ENCODE data around the gene DNAH12.
"Not testable (repeated sequence)": the region's sequence is repeated elsewhere in the genome, so short reads cannot be mapped to it uniquely, and the experiment has no call there.

Gene DNAH12

GRCh38 chr3:57518276-57518915 lies 25.7 kb downstream of the DNAH12 start:
- DNase-seq, result no peak

DNA sequence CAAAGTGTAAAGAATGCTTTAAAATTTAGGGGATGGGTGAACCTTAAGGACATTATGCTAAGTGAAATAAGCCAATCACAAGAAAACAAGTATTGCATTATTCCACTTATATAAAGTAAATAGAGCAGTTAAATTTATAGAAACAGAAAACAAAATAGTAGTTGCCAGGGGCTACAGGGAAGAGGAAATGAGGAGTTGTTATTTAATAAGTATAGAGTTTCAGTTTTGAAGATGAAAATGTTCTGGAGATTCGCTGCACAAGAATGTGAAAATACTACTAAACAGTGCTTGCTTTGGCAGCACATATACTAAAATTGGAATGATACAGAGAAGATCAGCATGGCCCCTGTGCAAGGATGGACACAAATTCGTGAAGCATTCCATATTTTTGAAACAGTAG lies 32.0 kb downstream of the DNAH12 start:
- no peak for DNase-seq

DNA sequence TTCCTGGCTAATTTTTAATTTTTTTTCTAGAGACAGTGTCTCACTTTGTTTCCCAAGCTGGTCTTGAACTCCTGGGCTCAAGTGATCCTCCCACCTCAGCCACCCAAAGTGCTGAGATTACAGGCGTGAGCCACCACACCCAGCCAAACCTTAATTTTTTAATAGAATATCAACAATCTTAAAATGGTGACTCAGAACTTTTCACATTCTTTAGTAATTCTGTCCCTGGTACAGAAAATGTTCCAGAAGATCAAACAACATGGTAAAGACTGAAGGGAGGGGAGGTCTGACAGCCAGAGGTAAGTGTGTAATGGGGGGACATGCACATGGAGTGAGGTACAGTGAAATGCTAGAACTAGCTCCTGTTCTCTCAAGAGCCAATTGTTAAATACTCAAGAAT lies 38.2 kb downstream of the DNAH12 start:
- DNase-seq, result no peak

- no peak for DNase-seq
Measured at GRCh38 chr3:57500506-57500905, 43.6 kb downstream of the DNAH12 start.

DNA sequence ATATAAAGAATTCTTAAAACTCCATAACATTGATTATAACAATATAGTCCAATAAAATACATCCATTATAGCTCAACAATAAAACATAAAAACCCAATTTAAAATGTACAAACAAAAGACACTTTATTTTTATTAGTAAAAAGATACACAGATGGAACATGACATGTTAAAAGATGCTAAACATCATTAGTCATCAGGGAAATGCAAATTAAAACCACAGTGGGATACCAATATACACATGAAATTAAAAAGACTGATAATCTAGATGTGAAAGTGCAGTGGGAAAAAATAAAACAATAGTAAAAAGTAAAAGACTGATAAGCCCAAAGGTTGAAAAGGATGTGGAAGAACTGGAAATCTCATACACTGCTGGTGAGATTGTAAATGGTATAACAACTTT lies 46.2 kb downstream of the DNAH12 start:
- DNase-seq, result no peak

DNA sequence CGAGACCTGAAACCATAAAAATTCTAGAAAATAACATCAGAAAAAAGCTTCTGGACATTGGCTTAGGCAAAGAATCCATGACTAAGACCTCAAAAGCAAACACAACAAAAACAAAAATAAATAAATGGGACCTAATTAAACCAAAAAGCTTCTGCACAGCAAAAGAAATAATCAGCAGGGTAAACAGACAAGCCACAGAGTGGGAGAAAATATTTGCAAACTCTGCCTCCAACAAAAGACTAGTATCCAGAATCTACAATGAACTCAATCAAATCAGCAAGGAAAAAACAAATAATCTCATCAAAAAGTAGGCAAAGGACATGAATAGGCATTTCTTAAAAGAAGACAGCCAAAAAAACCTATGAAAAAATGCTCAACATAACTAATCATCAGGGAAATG lies 59.6 kb downstream of the DNAH12 start:
- no peak for DNase-seq

- not testable (repeated sequence) for DNase-seq
Measured at GRCh38 chr3:57477193-57477592, 67.0 kb downstream of the DNAH12 start.

DNA sequence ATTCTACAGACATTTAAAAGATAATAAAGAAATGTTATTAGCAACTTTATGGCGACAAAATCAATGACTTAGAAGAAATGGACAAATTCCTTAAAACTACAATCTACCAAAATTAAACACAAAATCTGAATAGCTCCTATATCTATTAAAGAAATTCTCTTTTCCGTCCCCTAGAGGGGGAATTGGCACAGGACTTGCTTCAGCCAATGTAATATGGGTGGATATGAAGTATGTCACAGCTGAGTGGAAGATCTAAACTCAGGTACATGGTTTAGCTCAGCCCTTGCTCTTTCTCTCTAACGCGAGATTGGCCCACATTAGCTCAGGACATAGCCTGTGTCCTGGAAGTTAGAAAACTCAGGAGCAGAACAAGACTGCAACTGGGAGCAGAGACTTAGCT lies 79.3 kb downstream of the DNAH12 start:
- DNase-seq, result no peak

- DNase-seq, result no peak
Measured at GRCh38 chr3:57464011-57464410, 80.1 kb downstream of the DNAH12 start.

GRCh38 chr3:57451150-57451846 lies 92.8 kb downstream of the DNAH12 start:
- no peak for DNase-seq

DNA sequence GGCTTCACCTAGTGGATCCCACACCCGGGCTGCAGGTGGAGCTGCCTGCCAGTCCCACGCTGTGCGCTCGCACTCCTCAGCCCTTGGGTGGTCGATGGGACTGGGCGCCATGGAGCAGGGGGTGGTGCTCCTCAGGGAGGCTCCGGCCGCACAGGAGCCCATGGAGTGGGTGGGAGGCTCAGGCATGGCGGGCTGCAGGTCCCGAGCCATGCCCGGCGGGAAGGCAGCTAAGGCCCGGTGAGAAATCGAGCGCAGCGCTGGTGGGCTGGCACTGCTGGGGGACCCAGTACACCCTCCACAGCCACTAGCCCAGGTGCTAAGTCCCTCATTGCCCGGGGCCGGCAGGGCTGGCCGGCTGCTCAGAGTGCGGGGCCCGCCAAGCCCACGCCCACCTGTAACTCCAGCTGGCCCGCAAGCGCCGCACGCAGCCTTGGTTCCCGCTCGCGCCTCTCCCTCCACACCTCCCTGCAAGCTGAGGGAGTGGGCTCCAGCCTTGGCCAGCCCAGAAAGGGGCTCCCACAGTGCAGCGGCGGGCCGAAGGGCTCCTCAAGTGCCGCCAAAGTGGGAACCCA lies 94.8 kb downstream of the DNAH12 start:
- DNase-seq, result not testable (repeated sequence)

GRCh38 chr3:57448489-57448888 lies 95.7 kb downstream of the DNAH12 start:
- DNase-seq, result not testable (repeated sequence)

- DNase-seq, result no peak
Measured at GRCh38 chr3:57446318-57446841, 97.8 kb downstream of the DNAH12 start.

DNA sequence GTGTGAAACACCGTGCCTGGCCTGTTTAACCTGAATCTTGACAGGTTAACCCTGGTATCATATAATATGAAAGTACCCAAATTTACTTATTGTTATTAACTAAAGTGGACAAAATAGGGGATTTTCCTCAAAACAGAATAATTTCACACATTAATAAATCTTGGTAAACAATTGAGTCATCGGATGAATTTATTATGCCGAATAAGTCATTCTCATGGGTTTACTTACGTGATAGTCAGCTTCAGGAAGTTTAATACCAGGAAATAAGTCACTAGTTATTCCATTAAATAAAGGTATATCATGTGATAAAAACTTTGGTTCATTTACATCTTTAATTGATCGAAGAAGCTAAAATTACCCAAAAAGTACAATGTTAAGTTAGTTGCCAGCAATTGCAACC lies 99.7 kb downstream of the DNAH12 start:
- DNase-seq, result no peak

DNA sequence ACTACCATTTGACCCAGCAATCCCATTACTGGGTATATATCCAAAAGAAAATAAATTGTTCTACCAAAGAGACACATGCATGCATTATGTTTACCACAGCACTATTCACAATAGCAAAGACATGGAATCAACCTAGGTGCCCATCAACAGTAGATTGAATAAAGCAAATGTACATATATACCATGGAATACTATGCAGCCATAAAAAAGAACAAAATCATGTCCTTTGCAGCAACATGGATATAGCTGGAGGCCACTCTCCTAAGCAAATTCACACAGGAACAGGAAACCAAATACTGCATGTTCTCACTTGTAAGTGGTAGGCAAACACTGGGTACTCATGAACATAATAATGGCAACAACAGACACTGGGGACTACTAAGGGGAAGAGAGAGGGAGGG lies 104.0 kb downstream of the DNAH12 start:
- DNase-seq, result not testable (repeated sequence)

- DNase-seq, result not testable (repeated sequence)
Measured at GRCh38 chr3:57438460-57438859, 105.7 kb downstream of the DNAH12 start.

GRCh38 chr3:57436195-57436761 lies 107.9 kb downstream of the DNAH12 start:
- no peak for DNase-seq

GRCh38 chr3:57434041-57434440 lies 110.1 kb downstream of the DNAH12 start:
- no peak for DNase-seq

GRCh38 chr3:57423335-57423734 lies 120.8 kb downstream of the DNAH12 start:
- DNase-seq, result no peak

- DNase-seq, result no peak
Measured at GRCh38 chr3:57421336-57421735, 122.8 kb downstream of the DNAH12 start.

DNA sequence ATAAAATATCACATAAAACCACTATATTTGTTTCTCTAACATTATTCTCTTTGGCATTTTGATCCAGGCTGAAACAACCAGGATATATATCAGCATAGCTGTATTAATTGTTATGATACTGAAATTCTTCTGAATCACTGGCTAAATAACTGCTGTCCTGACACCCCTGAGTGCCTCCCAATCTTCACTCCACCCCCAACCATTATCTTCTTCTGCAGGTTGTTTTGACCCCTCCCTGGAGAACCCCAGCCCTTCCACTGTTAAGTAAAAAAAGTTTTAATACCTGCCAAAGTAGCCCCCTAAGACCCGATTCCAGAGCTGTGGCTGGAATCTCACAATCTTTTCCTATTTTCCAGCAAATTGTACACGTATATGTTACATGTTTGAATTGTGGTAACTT lies 124.1 kb downstream of the DNAH12 start:
- DNase-seq, result no peak

- DNase-seq, result no peak
Measured at GRCh38 chr3:57411715-57412114, 132.4 kb downstream of the DNAH12 start.

DNA sequence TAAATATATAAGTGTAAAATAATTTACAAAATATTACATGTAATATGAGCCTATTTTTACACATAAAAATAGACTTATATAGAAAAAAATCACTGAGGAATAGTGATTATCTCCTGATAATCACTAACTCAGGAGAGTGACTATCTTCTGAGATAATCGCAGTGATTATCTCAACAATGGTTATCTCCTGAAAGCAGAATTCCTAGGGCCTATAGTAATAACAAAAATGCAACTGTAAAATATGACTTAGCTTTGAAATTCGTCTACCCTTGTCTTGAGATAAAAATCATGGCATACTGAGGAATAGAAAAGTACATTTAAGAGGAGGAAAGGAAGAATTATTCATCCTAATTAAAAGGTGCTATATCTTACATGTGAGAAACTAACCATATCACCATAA lies 134.7 kb downstream of the DNAH12 start:
- no peak for DNase-seq

DNA sequence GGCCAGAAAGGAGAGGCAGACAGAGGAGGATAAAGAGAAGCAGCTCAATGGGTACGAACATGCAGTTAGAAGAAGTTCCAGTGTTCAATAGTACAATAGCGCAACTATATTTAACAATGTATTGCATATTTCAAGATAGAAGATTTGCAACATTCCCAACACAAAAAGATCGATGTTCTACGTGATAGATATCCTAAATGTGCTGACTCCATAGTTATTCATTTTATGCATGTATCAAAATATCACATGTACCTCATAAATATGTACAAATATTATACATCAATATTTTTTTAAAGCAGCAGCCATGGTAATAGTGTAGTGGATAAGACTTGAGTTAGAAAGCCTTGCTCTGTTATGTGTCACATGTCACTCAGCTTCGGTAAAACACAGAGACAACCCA lies 141.5 kb downstream of the DNAH12 start:
- no peak for DNase-seq
